A549 (cell line): ENCODE results near the gene APOL5. TPM values are rescaled to one million over a fixed set of nuclear protein-coding genes. Genes with fewer than 3 reads are reported as not detected.

Experiments
- ATAC-seq, 2 experiments: fragments of 200-7000 bp in 1 of 2; fragments of >200 bp in 1 of 2; cut with Nextera tagmentation in 1 of 2; cut with Tn5 transposase in 1 of 2; 3 replicates each; pipeline versions ENCODE4 v1.8.0 to v1.9.1; 2018 to 2020; ENCODE audit warnings: mild to moderate bottlenecking in 1 of 2, moderate library complexity in 1 of 2
- CTCF ChIA-PET: fragments of 300-600 bp; sonication (Branson Sonifier 250); formaldehyde crosslinking; extraction: SDS; loops from one replicate; lab custom pipeline; 2021; ENCODE audit warnings: antibody characterized with exemption, inconsistent platforms; lab: Yijun Ruan, JAX
- POLR2A ChIA-PET: fragments of 350-600 bp; formaldehyde crosslinking; extraction: SDS; loops from one replicate; lab custom pipeline; 2021; ENCODE audit warnings: antibody characterized with exemption, inconsistent platforms; lab: Yijun Ruan, JAX
- DNase-seq, 2 experiments: peaks; one replicate each; pipeline versions ENCODE4 v3.0.0 to v3.0.0-alpha.2; 2011 to 2016; ENCODE audit warnings: low read depth in 1 of 2, low spot score in 1 of 2
- FAIRE-seq: peaks from 2 replicates; lab custom pipeline; 2011; peaks lifted over from hg19 to GRCh38; lab: Jason Lieb, UNC
- H3K27ac ChIP-seq, 2 experiments: fragments of >200 bp; sonication (Bioruptor Twin); formaldehyde crosslinking; 3 replicates each; pipeline ENCODE4 v1.5.1; 2016 to 2017
- H3K4me1 ChIP-seq: fragments of >200 bp; sonication (Bioruptor Twin); formaldehyde crosslinking; 3 replicates; pipeline ENCODE4 v1.6.1; 2016
- H3K4me2 ChIP-seq: fragments of >200 bp; sonication (Bioruptor Twin); formaldehyde crosslinking; 3 replicates; pipeline ENCODE4 v1.6.1; 2016
- H3K4me3 ChIP-seq: fragments of >200 bp; sonication (Bioruptor Twin); formaldehyde crosslinking; 3 replicates; pipeline ENCODE4 v1.5.1; 2016
- H3K9me3 ChIP-seq: fragments of >200 bp; sonication (Bioruptor Twin); formaldehyde crosslinking; 3 replicates; pipeline ENCODE4 v1.6.1; 2016
- BHLHE40 ChIP-seq: IDR thresholded peaks from 2 replicates; pipeline ENCODE4 v1.6.1; 2012; ENCODE audit warnings: low read depth, low read length, inconsistent platforms
- CHD2 ChIP-seq: fragments of 150-350 bp; IDR thresholded peaks from 2 replicates; pipeline ENCODE4 v1.6.1; 2014; ENCODE audit warnings: low read length; ENCODE audit not compliant: partially characterized antibody
- EHF ChIP-seq: fragments of 250-450 bp; sonication (Bioruptor Pico); IDR thresholded peaks from 2 replicates; pipeline ENCODE4 v1.5.0; 2020; ENCODE audit warnings: mild to moderate bottlenecking
- EHMT2 ChIP-seq: fragments of 200-600 bp; sonication (generic); IDR thresholded peaks from 2 replicates; pipeline ENCODE4 v1.6.1; 2016; ENCODE audit warnings: antibody characterized with exemption, low read depth, mild to moderate bottlenecking, moderate library complexity
- EP300 ChIP-seq, 2 experiments: fragments of >200 bp; sonication (Bioruptor Twin); formaldehyde crosslinking; IDR thresholded peaks; 2 replicates in 1 of 2; 3 replicates in 1 of 2; pipeline ENCODE4 v1.6.1; 2016 to 2017
- FOSL2 ChIP-seq, 2 experiments: fragments of 450-650 bp in 1 of 2; fragments of >200 bp in 1 of 2; sonication (Bioruptor Twin) in 1 of 2; formaldehyde crosslinking; IDR thresholded peaks; 2 replicates each; pipeline versions ENCODE4 v1.5.0 to v1.6.1; 2016 to 2020; ENCODE audit warnings: mild to moderate bottlenecking in 1 of 2, moderate library complexity in 1 of 2
- FOXS1 ChIP-seq: fragments of 250-450 bp; sonication (Bioruptor Pico); IDR thresholded peaks from 2 replicates; pipeline ENCODE4 v1.5.0; 2020; ENCODE audit warnings: mild to moderate bottlenecking, moderate library complexity
- HDAC2 ChIP-seq: fragments of 200-600 bp; sonication (generic); IDR thresholded peaks from 2 replicates; pipeline ENCODE4 v1.6.1; 2016
- HEYL ChIP-seq: fragments of 250-450 bp; sonication (Bioruptor Pico); IDR thresholded peaks from 2 replicates; pipeline ENCODE4 v1.8.0; 2021; ENCODE audit warnings: mild to moderate bottlenecking, moderate library complexity
- HOXB13 ChIP-seq: fragments of 250-450 bp; sonication (Bioruptor Pico); IDR thresholded peaks from 2 replicates; pipeline ENCODE4 v1.5.0; 2020; ENCODE audit warnings: low read depth, mild to moderate bottlenecking, moderate library complexity
- HOXB5 ChIP-seq: fragments of 250-450 bp; sonication (Bioruptor Pico); IDR thresholded peaks from 2 replicates; pipeline ENCODE4 v1.5.0; 2020; ENCODE audit warnings: mild to moderate bottlenecking, moderate library complexity
- KDM1A ChIP-seq: fragments of 200-600 bp; sonication (generic); IDR thresholded peaks from 2 replicates; pipeline ENCODE4 v1.6.1; 2016; ENCODE audit warnings: low read depth, mild to moderate bottlenecking
- NFE2L2 ChIP-seq: fragments of 150-350 bp; conservative IDR thresholded peaks from 2 replicates; pipeline ENCODE4 v1.6.1; 2014; ENCODE audit warnings: low read length
- PHF8 ChIP-seq: fragments of 200-600 bp; sonication (generic); IDR thresholded peaks from 2 replicates; pipeline ENCODE4 v1.6.1; 2016; ENCODE audit warnings: low read depth, mild to moderate bottlenecking, antibody characterized with exemption, moderate library complexity, borderline replicate concordance
- RAD21 ChIP-seq, 2 experiments: fragments of >200 bp in 1 of 2; sonication (Bioruptor Twin) in 1 of 2; formaldehyde crosslinking in 1 of 2; IDR thresholded peaks in 1 of 2; conservative IDR thresholded peaks in 1 of 2; 2 replicates in 1 of 2; 3 replicates in 1 of 2; pipeline ENCODE4 v1.6.1; 2012 to 2018; ENCODE audit warnings: inconsistent platforms in 1 of 2
- REST ChIP-seq: fragments of 200-600 bp; sonication (generic); IDR thresholded peaks from 2 replicates; pipeline ENCODE4 v1.6.1; 2016; ENCODE audit warnings: antibody characterized with exemption, mild to moderate bottlenecking, moderate library complexity
- SMC3 ChIP-seq: fragments of >200 bp; sonication (Bioruptor Twin); formaldehyde crosslinking; IDR thresholded peaks from 3 replicates; pipeline ENCODE4 v1.6.1; 2018; ENCODE audit warnings: inconsistent platforms
- USF2 ChIP-seq: fragments of 450-650 bp; IDR thresholded peaks from 2 replicates; pipeline ENCODE4 v1.6.1; 2014; ENCODE audit warnings: antibody characterized with exemption
- ZFP36 ChIP-seq: fragments of 450-650 bp; IDR thresholded peaks from 2 replicates; pipeline ENCODE4 v1.6.1; 2014; ENCODE audit warnings: borderline replicate concordance; ENCODE audit not compliant: partially characterized antibody
- ZNF302 ChIP-seq: fragments of 250-450 bp; sonication (Bioruptor Pico); IDR thresholded peaks from 2 replicates; pipeline ENCODE4 v1.9.0; 2021; ENCODE audit warnings: inconsistent platforms, mild to moderate bottlenecking, moderate library complexity
- WGBS: methylation state at CpG from one replicate; pipeline ENCODE4 v1.1.6; 2017; ENCODE audit errors: missing lambda C conversion rate; 5-methylcytosine and 5-hydroxymethylcytosine counted together
- polyA plus RNA-seq, 4 experiments: library from polyadenylated mRNA; depleted of rRNA in 3 of 4; stranded (reverse); fragments of >200 nt; fragmentation: RNase III in 1 of 4; extraction: RNeasy Plus Mini Kit Qiagen cat#74134 plus additional on column Dnase treatment in 1 of 4; gene quantifications; 2 replicates in 3 of 4; 3 replicates in 1 of 4; pipeline ENCODE4 v1.2.3, GENCODE V29; 2011 to 2017
- TF ChIP-seq, protein P1 (sequence below): fragments of 150-350 bp; IDR thresholded peaks from 2 replicates; pipeline ENCODE4 v1.6.1; 2014; ENCODE audit warnings: low read depth, mild to moderate bottlenecking, low read length
- TF ChIP-seq, protein P2 (sequence below): fragments of >200 bp; sonication (Bioruptor Twin); formaldehyde crosslinking; IDR thresholded peaks from 2 replicates; pipeline ENCODE4 v1.6.1; 2016

APOL5 gene
- polyA plus RNA-seq, 2 of the 4 experiments (the other 2 are of a cell fraction) = not detected

DNA sequence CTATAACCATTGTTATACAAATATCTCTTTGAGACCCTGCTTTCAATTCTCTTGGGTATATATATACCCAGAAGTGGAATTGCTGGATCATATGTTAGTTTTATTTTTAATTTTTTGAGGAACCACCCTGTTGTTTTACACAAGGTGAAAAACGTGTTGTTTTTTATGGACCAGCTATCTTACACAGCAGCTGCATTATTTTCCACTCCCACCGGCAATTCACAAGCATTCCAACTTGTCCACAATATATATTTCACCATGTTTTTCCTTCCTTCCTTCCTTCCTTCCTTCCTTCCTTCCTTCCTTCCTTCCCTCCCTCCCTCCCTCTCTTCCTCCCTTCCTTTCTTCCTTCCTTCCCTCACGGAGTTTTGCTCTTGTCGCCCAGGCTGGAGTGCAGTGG is 6.3 kb upstream of the APOL5 start:
- CTCF ChIA-PET = no interaction called here
- no peak for FAIRE-seq
- DNase-seq = no peak
- H3K27ac ChIP-seq = no peak overlapping the region
- no peak overlapping the region for H3K4me3 ChIP-seq
- no peaks in the 10 kb centered on the region for H3K9me3 ChIP-seq
- TF ChIP-seq EP300 (IDR thresholded peaks at IDR 0.05) = no peak
- no peak for TF ChIP-seq EHMT2
- TF ChIP-seq USF2 = no peak
- TF ChIP-seq HOXB13 (CRISPR knock-in tag) = no peak
- TF ChIP-seq HEYL (CRISPR knock-in tag) = no peak
- H3K4me1 ChIP-seq = no peaks in the 10 kb centered on the region
- ATAC-seq = no peak
- H3K4me2 ChIP-seq = no peak overlapping the region
- POLR2A ChIA-PET = no interaction called here
- WGBS = 50% methylated on average over 2 of the region's 4 CpGs

DNA sequence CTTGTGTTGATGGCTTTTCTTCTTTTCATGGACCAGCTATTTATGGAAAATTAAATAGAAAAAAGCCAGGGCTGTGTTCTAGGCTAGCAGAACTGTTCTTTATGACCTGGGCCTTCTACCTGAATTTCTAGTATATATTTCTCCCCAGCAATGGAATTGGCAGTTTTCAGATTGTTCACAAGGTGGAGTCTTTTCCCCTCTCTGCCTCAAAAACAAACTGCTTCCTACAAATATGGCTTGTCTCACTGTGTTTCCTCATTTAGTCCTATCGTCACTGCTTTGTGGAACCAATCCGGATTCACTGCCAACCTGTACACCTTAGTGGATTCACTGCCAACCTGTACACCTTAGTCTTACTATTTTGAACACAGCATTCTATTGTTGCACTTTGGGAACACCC is 5.0 kb upstream of the APOL5 start:
- TF ChIP-seq HOXB5 (CRISPR knock-in tag) = no peak
- TF ChIP-seq ZNF302 (CRISPR knock-in tag) = no peak
- TF ChIP-seq KDM1A = no peak
- no peak for TF ChIP-seq PHF8
- TF ChIP-seq CHD2 = no peak
- TF ChIP-seq HDAC2 = no peak
- TF ChIP-seq, protein P1, sequence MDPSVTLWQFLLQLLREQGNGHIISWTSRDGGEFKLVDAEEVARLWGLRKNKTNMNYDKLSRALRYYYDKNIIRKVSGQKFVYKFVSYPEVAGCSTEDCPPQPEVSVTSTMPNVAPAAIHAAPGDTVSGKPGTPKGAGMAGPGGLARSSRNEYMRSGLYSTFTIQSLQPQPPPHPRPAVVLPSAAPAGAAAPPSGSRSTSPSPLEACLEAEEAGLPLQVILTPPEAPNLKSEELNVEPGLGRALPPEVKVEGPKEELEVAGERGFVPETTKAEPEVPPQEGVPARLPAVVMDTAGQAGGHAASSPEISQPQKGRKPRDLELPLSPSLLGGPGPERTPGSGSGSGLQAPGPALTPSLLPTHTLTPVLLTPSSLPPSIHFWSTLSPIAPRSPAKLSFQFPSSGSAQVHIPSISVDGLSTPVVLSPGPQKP = no peak
- no peak for TF ChIP-seq FOXS1 (CRISPR knock-in tag)
- no peak for TF ChIP-seq RAD21 (conservative IDR thresholded peaks at IDR 0.05 in 1 of 2, IDR thresholded peaks at IDR 0.05 in 1 of 2)
- TF ChIP-seq EHF (CRISPR knock-in tag) = no peak
- TF ChIP-seq, protein P2, sequence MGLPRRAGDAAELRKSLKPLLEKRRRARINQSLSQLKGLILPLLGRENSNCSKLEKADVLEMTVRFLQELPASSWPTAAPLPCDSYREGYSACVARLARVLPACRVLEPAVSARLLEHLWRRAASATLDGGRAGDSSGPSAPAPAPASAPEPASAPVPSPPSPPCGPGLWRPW = no peak
- no peak for TF ChIP-seq ZFP36
- no peak for TF ChIP-seq NFE2L2
- no peak for TF ChIP-seq FOSL2 (IDR thresholded peaks at IDR 0.05)
- no peak for TF ChIP-seq FOSL2 (CRISPR knock-in tag; IDR thresholded peaks at IDR 0.05)
- TF ChIP-seq SMC3 = no peak
- no peak for TF ChIP-seq EHMT2
- no peak for TF ChIP-seq BHLHE40
- no peak for TF ChIP-seq REST
- TF ChIP-seq, all 56 proteins: peak for 0
- ATAC-seq (no peak), DNase-seq (no peak), FAIRE-seq (no peak)
- no peak overlapping the region for H3K4me2 ChIP-seq
- no peak overlapping the region for H3K4me3 ChIP-seq
- 85% methylated on average over 2 of the region's 2 CpGs for WGBS
- CTCF ChIA-PET = no interaction called here
- no peaks in the 10 kb centered on the region for H3K9me3 ChIP-seq
- H3K4me1 ChIP-seq = no peaks in the 10 kb centered on the region
- POLR2A ChIA-PET = no interaction called here
- no peak overlapping the region for H3K27ac ChIP-seq
